ENCODE measurements around the gene DNAJA1. TPM values are rescaled to one million over a fixed set of nuclear protein-coding genes. Genes with fewer than 3 reads are reported as not detected.

The DNAJA1 gene
- total and polyA plus RNA-seq, 4 donors = 60.9 to 96.6 (median 73.4) TPM

DNA sequence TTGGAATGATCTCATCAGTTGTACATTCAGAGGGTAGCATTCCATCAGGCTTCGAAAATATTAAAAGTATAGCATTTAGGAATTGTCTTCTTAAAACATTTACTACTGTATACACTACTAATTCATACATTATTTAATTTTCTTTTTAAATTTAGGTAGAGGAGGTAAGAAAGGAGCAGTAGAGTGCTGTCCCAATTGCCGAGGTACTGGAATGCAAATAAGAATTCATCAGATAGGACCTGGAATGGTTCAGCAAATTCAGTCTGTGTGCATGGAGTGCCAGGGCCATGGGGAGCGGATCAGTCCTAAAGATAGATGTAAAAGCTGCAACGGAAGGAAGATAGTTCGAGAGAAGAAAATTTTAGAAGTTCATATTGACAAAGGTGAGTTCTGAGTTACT is 5.2 kb downstream of the DNAJA1 start:
- Histone ChIP-seq H3K4me1 (ENCODE audit: control insufficient read depth in 4 of 4, insufficient read depth in 4 of 4, low read length in 3 of 4) (peaks cover 13 to 51% (median 48%) of the 10 kb centered on the region in 4 donors), H3K27me3 (ENCODE audit: control insufficient read depth in 4 of 4, insufficient read depth in 4 of 4, low read length in 3 of 4) (no peaks in the 10 kb centered on the region), H3K4me3 (ENCODE audit: low read depth in 1 of 3, low read length in 3 of 3) (no peak overlapping the region), H3K27ac (ENCODE audit: low read depth in 1 of 2, low read length in 2 of 2) (no peak overlapping the region), H3K9me3 (ENCODE audit: control insufficient read depth in 4 of 4, low read length in 3 of 4) (no peaks in the 10 kb centered on the region), H3K36me3 (ENCODE audit: control insufficient read depth in 4 of 4, insufficient read depth in 3 of 4, low read depth in 1 of 4, low read length in 3 of 4) (peaks cover 7 to 52% (median 46%) of the 10 kb centered on the region in 4 donors), H3K9ac (ENCODE audit: low read depth in 1 of 2, low read length in 2 of 2) (no peak overlapping the region)
- DNase-seq (ENCODE audit: low spot score) = no peak
- 82% methylated on average over 5 of the region's 5 CpGs for WGBS
- TF ChIP-seq, protein P1, sequence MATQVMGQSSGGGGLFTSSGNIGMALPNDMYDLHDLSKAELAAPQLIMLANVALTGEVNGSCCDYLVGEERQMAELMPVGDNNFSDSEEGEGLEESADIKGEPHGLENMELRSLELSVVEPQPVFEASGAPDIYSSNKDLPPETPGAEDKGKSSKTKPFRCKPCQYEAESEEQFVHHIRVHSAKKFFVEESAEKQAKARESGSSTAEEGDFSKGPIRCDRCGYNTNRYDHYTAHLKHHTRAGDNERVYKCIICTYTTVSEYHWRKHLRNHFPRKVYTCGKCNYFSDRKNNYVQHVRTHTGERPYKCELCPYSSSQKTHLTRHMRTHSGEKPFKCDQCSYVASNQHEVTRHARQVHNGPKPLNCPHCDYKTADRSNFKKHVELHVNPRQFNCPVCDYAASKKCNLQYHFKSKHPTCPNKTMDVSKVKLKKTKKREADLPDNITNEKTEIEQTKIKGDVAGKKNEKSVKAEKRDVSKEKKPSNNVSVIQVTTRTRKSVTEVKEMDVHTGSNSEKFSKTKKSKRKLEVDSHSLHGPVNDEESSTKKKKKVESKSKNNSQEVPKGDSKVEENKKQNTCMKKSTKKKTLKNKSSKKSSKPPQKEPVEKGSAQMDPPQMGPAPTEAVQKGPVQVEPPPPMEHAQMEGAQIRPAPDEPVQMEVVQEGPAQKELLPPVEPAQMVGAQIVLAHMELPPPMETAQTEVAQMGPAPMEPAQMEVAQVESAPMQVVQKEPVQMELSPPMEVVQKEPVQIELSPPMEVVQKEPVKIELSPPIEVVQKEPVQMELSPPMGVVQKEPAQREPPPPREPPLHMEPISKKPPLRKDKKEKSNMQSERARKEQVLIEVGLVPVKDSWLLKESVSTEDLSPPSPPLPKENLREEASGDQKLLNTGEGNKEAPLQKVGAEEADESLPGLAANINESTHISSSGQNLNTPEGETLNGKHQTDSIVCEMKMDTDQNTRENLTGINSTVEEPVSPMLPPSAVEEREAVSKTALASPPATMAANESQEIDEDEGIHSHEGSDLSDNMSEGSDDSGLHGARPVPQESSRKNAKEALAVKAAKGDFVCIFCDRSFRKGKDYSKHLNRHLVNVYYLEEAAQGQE (IDR thresholded peaks at IDR 0.05) = peak; percentile 98
- no peak for TF ChIP-seq ATF3 (IDR thresholded peaks at IDR 0.05)

DNA sequence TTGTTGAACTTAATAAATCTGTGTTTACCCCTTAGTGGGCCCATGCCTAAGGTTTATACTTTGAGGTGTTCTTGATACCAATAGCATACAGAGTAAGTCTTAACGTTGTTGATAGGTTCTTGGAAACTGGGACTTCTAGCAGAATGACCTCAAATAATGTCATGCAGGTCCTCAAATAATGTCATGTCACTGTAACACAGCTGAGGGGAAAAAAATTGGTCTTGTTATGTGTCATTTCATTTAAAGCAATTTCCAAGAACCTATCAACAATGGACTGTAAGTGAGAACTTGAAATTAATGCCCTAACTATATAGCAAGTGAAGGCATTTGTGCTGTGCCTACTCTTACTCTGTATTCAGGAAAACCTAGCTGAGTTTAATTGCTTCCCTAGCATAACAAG is 7.2 kb downstream of the DNAJA1 start:
- peaks cover 7 to 67% (median 60%) of the 10 kb centered on the region in 4 donors for H3K36me3 ChIP-seq (ENCODE audit: control insufficient read depth in 4 of 4, insufficient read depth in 3 of 4, low read depth in 1 of 4, low read length in 3 of 4)
- TF ChIP-seq, protein P1 (IDR thresholded peaks at IDR 0.05) = no peak
- no peak for TF ChIP-seq EGR1 (IDR thresholded peaks at IDR 0.05; ENCODE audit: low read depth in 2 of 2)
- TF ChIP-seq HNF4G (IDR thresholded peaks at IDR 0.05) = no peak
- no peak for TF ChIP-seq HNF4A (conservative IDR thresholded peaks at IDR 0.05)
- TF ChIP-seq SP1 (IDR thresholded peaks at IDR 0.05) = no peak
- TF ChIP-seq ZBTB33 (IDR thresholded peaks at IDR 0.05) = no peak
- TF ChIP-seq GABPA (IDR thresholded peaks at IDR 0.05 in 1 of 2, conservative IDR thresholded peaks at IDR 0.05 in 1 of 2) = no peak
- TF ChIP-seq FOXA2 (IDR thresholded peaks at IDR 0.05) = no peak
- no peak for TF ChIP-seq FOXA1 (IDR thresholded peaks at IDR 0.05)
- no peak for TF ChIP-seq TAF1 (conservative IDR thresholded peaks at IDR 0.05)
- TF ChIP-seq, protein P2, sequence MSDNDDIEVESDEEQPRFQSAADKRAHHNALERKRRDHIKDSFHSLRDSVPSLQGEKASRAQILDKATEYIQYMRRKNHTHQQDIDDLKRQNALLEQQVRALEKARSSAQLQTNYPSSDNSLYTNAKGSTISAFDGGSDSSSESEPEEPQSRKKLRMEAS (IDR thresholded peaks at IDR 0.05) = no peak
- no peak for TF ChIP-seq RXRA (IDR thresholded peaks at IDR 0.05)
- no peak for TF ChIP-seq NR2F2 (IDR thresholded peaks at IDR 0.05)
- no peak for TF ChIP-seq ATF3 (IDR thresholded peaks at IDR 0.05)
- TF ChIP-seq YY1 (IDR thresholded peaks at IDR 0.05) = no peak
- TF ChIP-seq, protein P3, sequence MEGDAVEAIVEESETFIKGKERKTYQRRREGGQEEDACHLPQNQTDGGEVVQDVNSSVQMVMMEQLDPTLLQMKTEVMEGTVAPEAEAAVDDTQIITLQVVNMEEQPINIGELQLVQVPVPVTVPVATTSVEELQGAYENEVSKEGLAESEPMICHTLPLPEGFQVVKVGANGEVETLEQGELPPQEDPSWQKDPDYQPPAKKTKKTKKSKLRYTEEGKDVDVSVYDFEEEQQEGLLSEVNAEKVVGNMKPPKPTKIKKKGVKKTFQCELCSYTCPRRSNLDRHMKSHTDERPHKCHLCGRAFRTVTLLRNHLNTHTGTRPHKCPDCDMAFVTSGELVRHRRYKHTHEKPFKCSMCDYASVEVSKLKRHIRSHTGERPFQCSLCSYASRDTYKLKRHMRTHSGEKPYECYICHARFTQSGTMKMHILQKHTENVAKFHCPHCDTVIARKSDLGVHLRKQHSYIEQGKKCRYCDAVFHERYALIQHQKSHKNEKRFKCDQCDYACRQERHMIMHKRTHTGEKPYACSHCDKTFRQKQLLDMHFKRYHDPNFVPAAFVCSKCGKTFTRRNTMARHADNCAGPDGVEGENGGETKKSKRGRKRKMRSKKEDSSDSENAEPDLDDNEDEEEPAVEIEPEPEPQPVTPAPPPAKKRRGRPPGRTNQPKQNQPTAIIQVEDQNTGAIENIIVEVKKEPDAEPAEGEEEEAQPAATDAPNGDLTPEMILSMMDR (IDR thresholded peaks at IDR 0.05; ENCODE audit: low read depth, low read length, missing input control) = no peak
- no peak for TF ChIP-seq JUND (IDR thresholded peaks at IDR 0.05)
- no peak for TF ChIP-seq RAD21 (IDR thresholded peaks at IDR 0.05)
- no peak overlapping the region for H3K4me3 ChIP-seq (ENCODE audit: low read depth in 1 of 3, low read length in 3 of 3)
- no peak for DNase-seq (ENCODE audit: low spot score)
- peaks cover 12 to 40% (median 38%) of the 10 kb centered on the region in 4 donors for H3K4me1 ChIP-seq (ENCODE audit: control insufficient read depth in 4 of 4, insufficient read depth in 4 of 4, low read length in 3 of 4)
- no peaks in the 10 kb centered on the region for H3K27me3 ChIP-seq (ENCODE audit: control insufficient read depth in 4 of 4, insufficient read depth in 4 of 4, low read length in 3 of 4)
- H3K27ac ChIP-seq (ENCODE audit: low read depth in 1 of 2, low read length in 2 of 2) = no peak overlapping the region
- WGBS = 39% methylated on average over 1 of the region's 1 CpG
- no peaks in the 10 kb centered on the region for H3K9me3 ChIP-seq (ENCODE audit: control insufficient read depth in 4 of 4, low read length in 3 of 4)
- no peak overlapping the region for H3K9ac ChIP-seq (ENCODE audit: low read depth in 1 of 2, low read length in 2 of 2)

Measured in liver (tissue), 9 donors.